ENCODE results near the gene ANKMY1. TPM values are rescaled to one million over a fixed set of nuclear protein-coding genes. Genes with fewer than 3 reads are reported as not detected.

Gene ANKMY1
- total and polyA plus RNA-seq, 2 of the 13 experiments (the other 11 are each of a cell fraction or from before 2014, with no cell fraction given): 11.7 to 18.8 TPM

- TF ChIP-seq ZNF609 (CRISPR knock-in tag; IDR thresholded peaks at IDR 0.05; ENCODE audit: borderline replicate concordance): peak; percentile 49
- no peak for TF ChIP-seq CEBPZ (IDR thresholded peaks at IDR 0.05; ENCODE audit: low read length)
- no peak for TF ChIP-seq NFATC3 (CRISPR knock-in tag; IDR thresholded peaks at IDR 0.05)
- TF ChIP-seq RBFOX2 (IDR thresholded peaks at IDR 0.05; ENCODE audit: low read depth, low read length): peak; percentile 80
- peak; percentile 94 for TF ChIP-seq SIN3A (IDR thresholded peaks at IDR 0.05; ENCODE audit: borderline replicate concordance, low read depth, low read length)
- peak; percentile 83 for TF ChIP-seq ZNF430 (CRISPR knock-in tag; IDR thresholded peaks at IDR 0.05)
- TF ChIP-seq ZNF788 (CRISPR knock-in tag; IDR thresholded peaks at IDR 0.05; ENCODE audit: borderline replicate concordance): peak; percentile 10; the same call in 1 of the 2 replicates
- peak; percentile 10 for TF ChIP-seq RAD21 (CRISPR knock-in tag; IDR thresholded peaks at IDR 0.05)
- no peak for TF ChIP-seq ATF4 (CRISPR knock-in tag; IDR thresholded peaks at IDR 0.05)
- no peak for TF ChIP-seq CREB1 (IDR thresholded peaks at IDR 0.05)
- TF ChIP-seq CREB1 (CRISPR knock-in tag; IDR thresholded peaks at IDR 0.05): no peak
- no peak for TF ChIP-seq GTF3A (CRISPR knock-in tag; conservative IDR thresholded peaks at IDR 0.05)
- TF ChIP-seq SAP130 (CRISPR knock-in tag; IDR thresholded peaks at IDR 0.05; ENCODE audit: low read depth): peak; percentile 86
- TF ChIP-seq RARA (CRISPR knock-in tag; IDR thresholded peaks at IDR 0.05): peak; percentile 30; the same call in 1 of the 2 replicates
- TF ChIP-seq ZNF337 (CRISPR knock-in tag; IDR thresholded peaks at IDR 0.05; ENCODE audit: borderline replicate concordance, low read depth): peak; percentile 36; the same call in 1 of the 2 replicates
- no peak for TF ChIP-seq RFXANK (CRISPR knock-in tag; IDR thresholded peaks at IDR 0.05)
- peak; percentile 48; the same call in 1 of the 2 replicates for TF ChIP-seq HIVEP1 (CRISPR knock-in tag; IDR thresholded peaks at IDR 0.05)
Measured at GRCh38 chr2:240566203-240567136, 8.7 kb upstream of the ANKMY1 start (continued).

Data from HepG2 (cell line).